Gastroesophageal sphincter (tissue), 3 donors: ENCODE results near the gene SYTL3.

Experiments
- EP300 ChIP-seq: sonication (generic); formaldehyde crosslinking; IDR thresholded peaks from one replicate; pipeline ENCODE4 v1.6.1; 2017; ENCODE audit warnings: antibody characterized with exemption, mild to moderate bottlenecking
- POLR2A ChIP-seq, 2 donors: fragments of 450-650 bp; IDR thresholded peaks; one replicate each; pipeline ENCODE4 v1.6.1; 2017; ENCODE audit warnings: antibody characterized with exemption in 2 of 2, mild to moderate bottlenecking in 2 of 2, moderate library complexity in 1 of 2
- POLR2AphosphoS5 ChIP-seq: sonication (generic); formaldehyde crosslinking; IDR thresholded peaks from one replicate; pipeline ENCODE4 v1.6.1; 2017; ENCODE audit warnings: antibody characterized with exemption
- TF ChIP-seq, protein P1 (sequence below), 4 experiments: fragments of 200-600 bp in 2 of 4; fragments of 450-650 bp in 2 of 4; sonication (generic) in 1 of 4; IDR thresholded peaks; one replicate each; pipeline ENCODE4 v1.5.1; 2017 to 2019; ENCODE audit warnings: antibody characterized with exemption in 4 of 4, mild to moderate bottlenecking in 2 of 4, moderate library complexity in 2 of 4

DNA sequence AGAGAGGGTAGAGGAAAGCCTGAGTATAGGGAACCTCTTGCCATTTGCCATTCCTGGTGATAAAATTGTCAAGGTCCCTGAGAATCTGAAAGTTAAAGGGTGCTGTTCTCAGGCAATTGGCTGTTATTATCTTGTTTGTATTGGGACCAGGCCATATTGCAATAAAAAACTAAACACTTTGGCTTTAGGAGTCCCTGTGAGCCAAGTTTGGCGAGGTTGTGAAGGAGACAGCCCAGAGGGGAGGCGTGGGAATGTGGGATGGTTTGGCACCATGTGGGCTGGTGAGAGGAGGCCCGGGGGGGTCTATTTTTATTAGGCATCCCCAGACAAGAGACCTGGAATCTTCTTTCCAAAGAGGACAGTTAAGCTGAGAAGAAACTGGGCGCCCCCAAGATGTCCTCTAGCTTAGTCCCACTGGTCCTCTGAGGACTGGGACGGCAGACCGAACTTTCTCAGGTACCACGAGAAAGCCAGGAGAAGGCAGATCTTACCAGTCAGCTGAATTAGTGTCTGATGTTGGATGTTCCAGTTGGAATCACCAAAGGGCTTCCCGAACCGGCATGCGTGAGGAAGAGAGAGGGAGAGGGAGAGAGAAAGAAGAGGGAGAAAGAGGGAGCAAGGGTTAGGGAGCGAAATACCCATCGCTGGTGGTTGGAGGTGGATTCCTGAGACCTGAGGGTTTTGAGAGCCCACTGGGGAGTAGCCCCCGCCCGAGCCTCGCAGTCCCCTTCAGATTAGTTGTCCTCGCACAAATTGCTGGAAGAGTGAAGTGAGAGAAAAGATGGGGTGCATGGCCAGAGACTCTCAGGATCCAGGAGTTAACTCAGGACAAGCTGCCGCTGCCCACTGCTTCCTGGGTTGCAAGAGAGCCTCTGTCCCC is 29.7 kb upstream of the SYTL3 start:
- no peak for TF ChIP-seq POLR2AphosphoS5
- TF ChIP-seq, protein P1, sequence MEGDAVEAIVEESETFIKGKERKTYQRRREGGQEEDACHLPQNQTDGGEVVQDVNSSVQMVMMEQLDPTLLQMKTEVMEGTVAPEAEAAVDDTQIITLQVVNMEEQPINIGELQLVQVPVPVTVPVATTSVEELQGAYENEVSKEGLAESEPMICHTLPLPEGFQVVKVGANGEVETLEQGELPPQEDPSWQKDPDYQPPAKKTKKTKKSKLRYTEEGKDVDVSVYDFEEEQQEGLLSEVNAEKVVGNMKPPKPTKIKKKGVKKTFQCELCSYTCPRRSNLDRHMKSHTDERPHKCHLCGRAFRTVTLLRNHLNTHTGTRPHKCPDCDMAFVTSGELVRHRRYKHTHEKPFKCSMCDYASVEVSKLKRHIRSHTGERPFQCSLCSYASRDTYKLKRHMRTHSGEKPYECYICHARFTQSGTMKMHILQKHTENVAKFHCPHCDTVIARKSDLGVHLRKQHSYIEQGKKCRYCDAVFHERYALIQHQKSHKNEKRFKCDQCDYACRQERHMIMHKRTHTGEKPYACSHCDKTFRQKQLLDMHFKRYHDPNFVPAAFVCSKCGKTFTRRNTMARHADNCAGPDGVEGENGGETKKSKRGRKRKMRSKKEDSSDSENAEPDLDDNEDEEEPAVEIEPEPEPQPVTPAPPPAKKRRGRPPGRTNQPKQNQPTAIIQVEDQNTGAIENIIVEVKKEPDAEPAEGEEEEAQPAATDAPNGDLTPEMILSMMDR (IDR thresholded peaks at IDR 0.05), result no peak
- TF ChIP-seq EP300, result no peak
- no peak for TF ChIP-seq POLR2A (IDR thresholded peaks at IDR 0.05)
